Memory B cell (primary cell): ENCODE data around the gene ADRA2C.

Experiments used
- ATAC-seq: fragments of 150-1000 bp; cut with Tn5 transposase; 2 replicates; pipeline ENCODE4 v1.10.0; 2021; ENCODE audit warnings: low read depth, mild to moderate bottlenecking, moderate library complexity
- DNase-seq, 2 donors: peaks; one replicate each; pipeline ENCODE4 v3.0.0; 2022; ENCODE audit warnings: low spot score in 2 of 2
- H3K27ac Mint-ChIP-seq: one replicate; pipeline ENCODE4 v1.8.0; 2022; ENCODE audit warnings: mild to moderate bottlenecking, moderate library complexity, mixed read lengths
- H3K27me3 Mint-ChIP-seq: one replicate; pipeline ENCODE4 v1.8.0; 2022; ENCODE audit warnings: mixed read lengths
- H3K36me3 Mint-ChIP-seq: one replicate; pipeline ENCODE4 v1.8.0; 2022; ENCODE audit warnings: mild to moderate bottlenecking, mixed read lengths
- H3K4me1 Mint-ChIP-seq: one replicate; pipeline ENCODE4 v1.8.0; 2022; ENCODE audit warnings: mixed read lengths
- H3K4me3 Mint-ChIP-seq: one replicate; pipeline ENCODE4 v1.8.0; 2022; ENCODE audit warnings: mild to moderate bottlenecking, moderate library complexity, mixed read lengths
- H3K9me3 Mint-ChIP-seq: one replicate; pipeline ENCODE4 v1.8.0; 2022; ENCODE audit warnings: mixed read lengths

ADRA2C gene

GRCh38 chr4:3727847-3728469 lies 38.2 kb upstream of the ADRA2C start:
- Mint-ChIP-seq H3K36me3 (no peaks in the 10 kb centered on the region), H3K9me3 (no peaks in the 10 kb centered on the region), H3K4me1 (no peaks in the 10 kb centered on the region), H3K4me3 (no peak overlapping the region), H3K27me3 (peaks cover 9% of the 10 kb centered on the region), H3K27ac (no peak overlapping the region)
- DNase-seq: no peak
- ATAC-seq: no peak

- no peaks in the 10 kb centered on the region for H3K36me3 Mint-ChIP-seq
- no peaks in the 10 kb centered on the region for H3K4me1 Mint-ChIP-seq
- ATAC-seq (no peak), DNase-seq (no peak)
- no peaks in the 10 kb centered on the region for H3K9me3 Mint-ChIP-seq
- H3K27me3 Mint-ChIP-seq: peaks cover 9% of the 10 kb centered on the region
- no peak overlapping the region for H3K4me3 Mint-ChIP-seq
- no peak overlapping the region for H3K27ac Mint-ChIP-seq
Measured at GRCh38 chr4:3729188-3729881, 36.9 kb upstream of the ADRA2C start.

GRCh38 chr4:3729882-3730226 lies 36.3 kb upstream of the ADRA2C start:
- Mint-ChIP-seq H3K9me3 (no peaks in the 10 kb centered on the region), H3K36me3 (no peaks in the 10 kb centered on the region), H3K27ac (no peak overlapping the region), H3K4me1 (no peaks in the 10 kb centered on the region), H3K4me3 (no peak overlapping the region), H3K27me3 (peaks cover 4% of the 10 kb centered on the region)
- DNase-seq (no peak), ATAC-seq (no peak)

- DNase-seq (no peak), ATAC-seq (no peak)
- Mint-ChIP-seq H3K36me3 (no peaks in the 10 kb centered on the region), H3K4me1 (no peaks in the 10 kb centered on the region), H3K4me3 (no peak overlapping the region), H3K27ac (no peak overlapping the region), H3K9me3 (no peaks in the 10 kb centered on the region), H3K27me3 (peaks cover 4% of the 10 kb centered on the region)
Measured at GRCh38 chr4:3730422-3731190, 35.6 kb upstream of the ADRA2C start.

- DNase-seq (no peak), ATAC-seq (no peak)
- H3K9me3 Mint-ChIP-seq: peaks cover 4% of the 10 kb centered on the region
- no peaks in the 10 kb centered on the region for H3K4me1 Mint-ChIP-seq
- no peak overlapping the region for H3K4me3 Mint-ChIP-seq
- H3K27ac Mint-ChIP-seq: no peak overlapping the region
- peaks cover 8% of the 10 kb centered on the region for H3K27me3 Mint-ChIP-seq
- H3K36me3 Mint-ChIP-seq: no peaks in the 10 kb centered on the region
Measured at GRCh38 chr4:3732076-3733028, 33.8 kb upstream of the ADRA2C start.

GRCh38 chr4:3733195-3733594 lies 33.0 kb upstream of the ADRA2C start:
- Mint-ChIP-seq H3K4me3 (no peak overlapping the region), H3K27ac (no peak overlapping the region), H3K9me3 (peaks cover 4% of the 10 kb centered on the region), H3K4me1 (no peaks in the 10 kb centered on the region), H3K36me3 (no peaks in the 10 kb centered on the region), H3K27me3 (peaks cover 11% of the 10 kb centered on the region)
- ATAC-seq: no peak
- DNase-seq: no peak

- Mint-ChIP-seq H3K9me3 (peaks cover 4% of the 10 kb centered on the region), H3K36me3 (no peaks in the 10 kb centered on the region), H3K27me3 (peaks cover 11% of the 10 kb centered on the region), H3K4me1 (no peaks in the 10 kb centered on the region), H3K4me3 (no peak overlapping the region), H3K27ac (no peak overlapping the region)
- ATAC-seq (no peak), DNase-seq (no peak)
Measured at GRCh38 chr4:3735196-3735595, 31.0 kb upstream of the ADRA2C start.

- DNase-seq: no peak
- no peak for ATAC-seq
- H3K36me3 Mint-ChIP-seq: no peaks in the 10 kb centered on the region
- no peaks in the 10 kb centered on the region for H3K4me1 Mint-ChIP-seq
- H3K9me3 Mint-ChIP-seq: peaks cover 4% of the 10 kb centered on the region
- H3K4me3 Mint-ChIP-seq: no peak overlapping the region
- no peak overlapping the region for H3K27ac Mint-ChIP-seq
- H3K27me3 Mint-ChIP-seq: peaks cover 14% of the 10 kb centered on the region
Measured at GRCh38 chr4:3736290-3736689, 29.9 kb upstream of the ADRA2C start.

- DNase-seq: no peak
- H3K9me3 Mint-ChIP-seq: peaks cover 4% of the 10 kb centered on the region
- peaks cover 14% of the 10 kb centered on the region for H3K27me3 Mint-ChIP-seq
- no peaks in the 10 kb centered on the region for H3K36me3 Mint-ChIP-seq
- H3K4me3 Mint-ChIP-seq: no peak overlapping the region
- no peaks in the 10 kb centered on the region for H3K4me1 Mint-ChIP-seq
- no peak for ATAC-seq
- H3K27ac Mint-ChIP-seq: no peak overlapping the region
Measured at GRCh38 chr4:3736806-3737205, 29.4 kb upstream of the ADRA2C start.

GRCh38 chr4:3739577-3739976 lies 26.6 kb upstream of the ADRA2C start:
- Mint-ChIP-seq H3K27me3 (peaks cover 21% of the 10 kb centered on the region), H3K4me1 (no peaks in the 10 kb centered on the region), H3K9me3 (peaks cover 7% of the 10 kb centered on the region), H3K36me3 (peaks cover 2% of the 10 kb centered on the region), H3K27ac (no peak overlapping the region), H3K4me3 (no peak overlapping the region)
- no peak for ATAC-seq
- no peak for DNase-seq

GRCh38 chr4:3740256-3740655 lies 25.9 kb upstream of the ADRA2C start:
- no peak overlapping the region for H3K27ac Mint-ChIP-seq
- no peak for DNase-seq
- no peak for ATAC-seq
- peaks cover 21% of the 10 kb centered on the region for H3K27me3 Mint-ChIP-seq
- peaks cover 7% of the 10 kb centered on the region for H3K9me3 Mint-ChIP-seq
- peaks cover 2% of the 10 kb centered on the region for H3K36me3 Mint-ChIP-seq
- no peaks in the 10 kb centered on the region for H3K4me1 Mint-ChIP-seq
- no peak overlapping the region for H3K4me3 Mint-ChIP-seq

GRCh38 chr4:3741217-3742011 lies 24.8 kb upstream of the ADRA2C start:
- Mint-ChIP-seq H3K36me3 (peaks cover 2% of the 10 kb centered on the region), H3K27me3 (peaks cover 22% of the 10 kb centered on the region), H3K27ac (no peak overlapping the region), H3K4me1 (no peaks in the 10 kb centered on the region), H3K4me3 (no peak overlapping the region), H3K9me3 (peaks cover 4% of the 10 kb centered on the region)
- no peak for ATAC-seq
- no peak for DNase-seq

GRCh38 chr4:3742610-3743009 lies 23.6 kb upstream of the ADRA2C start:
- Mint-ChIP-seq H3K4me1 (peaks cover 4% of the 10 kb centered on the region), H3K27me3 (peaks cover 23% of the 10 kb centered on the region), H3K27ac (no peak overlapping the region), H3K4me3 (no peak overlapping the region), H3K36me3 (peaks cover 2% of the 10 kb centered on the region), H3K9me3 (peaks cover 4% of the 10 kb centered on the region)
- ATAC-seq (no peak), DNase-seq (no peak)
